Measurements from ENCODE around the gene ZNF407. TPM values are rescaled to one million over a fixed set of nuclear protein-coding genes. Genes with fewer than 3 reads are reported as not detected.

The ZNF407 gene
- total and polyA plus RNA-seq, 2 of the 13 experiments (the other 11 are each of a cell fraction or from before 2014, with no cell fraction given), result 2.3 to 8.7 TPM

GRCh38 chr18:74715306-74715705 lies 117.6 kb downstream of the ZNF407 start:
- ChIA-PET POLR2A (interaction anchor here (1.0 kb wide), 1 partner anchor 9 kb away, joined by 3 read pairs; no protein-coding TSS in a partner anchor), CTCF (ENCODE audit: low intra/inter-chr PET ratio, low total read pairs) (no interaction called here)
- FAIRE-seq (no peak), DNase-seq (ENCODE audit: low spot score) (no peak), ATAC-seq (no peak)
- Histone ChIP-seq H2AFZ (ENCODE audit: low read length) (no peak overlapping the region), H4K20me1 (ENCODE audit: insufficient read depth, low read length) (no peaks in the 10 kb centered on the region), H3K79me2 (ENCODE audit: insufficient read depth, low read length) (no peaks in the 10 kb centered on the region), H3K9ac (ENCODE audit: insufficient read depth, low read depth, low read length) (no peak overlapping the region), H3K9me3 (ENCODE audit: low read length) (no peaks in the 10 kb centered on the region), H3K27me3 (ENCODE audit: control insufficient read depth in 1 of 2, insufficient read depth in 2 of 2, low read length in 2 of 2) (no peaks in the 10 kb centered on the region), H3K4me2 (ENCODE audit: low read depth, low read length) (no peak overlapping the region), H3K27ac (ENCODE audit: extremely low read length, insufficient read depth, low read length) (peak overlapping the region; percentile 75), H3K4me3 (replicated peaks in 1 of 3; ENCODE audit: insufficient read depth in 1 of 3, low read depth in 2 of 3, low read length in 3 of 3) (no peak overlapping the region), H3K4me1 (ENCODE audit: insufficient read depth, low read length) (peaks cover 51% of the 10 kb centered on the region), H3K36me3 (replicated peaks in 1 of 2; ENCODE audit: control insufficient read depth in 1 of 2, insufficient read depth in 2 of 2, low read length in 2 of 2) (no peaks in the 10 kb centered on the region)
- in situ Hi-C loops (cut with HindIII; ENCODE audit: extremely low pct_ligation_motif_present, low pct_unique_long_range_greater_than_20kb) (no loop called here), intact Hi-C loops (cut with micrococcal nuclease; ENCODE audit: unreplicated experiment) (no loop called here)
- no TSS peak for BruUV-seq (replicated peaks)
- 96% methylated on average over 7 of the region's 7 CpGs for WGBS (ENCODE audit: low lambda C conversion rate)
- TF ChIP-seq RFX5 (IDR thresholded peaks at IDR 0.05; ENCODE audit: low read depth, low read length) (no peak), ZBTB38 (CRISPR knock-in tag; IDR thresholded peaks at IDR 0.05) (0 out of 2 replicates have a peak, but pooled peaks have one; percentile 28), FOXP1 (IDR thresholded peaks at IDR 0.05) (no peak), FOXP1 (CRISPR knock-in tag; IDR thresholded peaks at IDR 0.05) (no peak), ZNF687 (CRISPR knock-in tag; IDR thresholded peaks at IDR 0.05) (peak; percentile 15; the same call in 1 of the 2 replicates), HNRNPLL (IDR thresholded peaks at IDR 0.05; ENCODE audit: low read depth, low read length, poor library complexity, severe bottlenecking) (no peak), PAXIP1 (CRISPR knock-in tag; conservative IDR thresholded peaks at IDR 0.05) (no peak), STAG1 (CRISPR knock-in tag; IDR thresholded peaks at IDR 0.05) (no peak), ZNF276 (CRISPR knock-in tag; IDR thresholded peaks at IDR 0.05; ENCODE audit: low read depth) (no peak)
- TF ChIP-seq, protein P1, sequence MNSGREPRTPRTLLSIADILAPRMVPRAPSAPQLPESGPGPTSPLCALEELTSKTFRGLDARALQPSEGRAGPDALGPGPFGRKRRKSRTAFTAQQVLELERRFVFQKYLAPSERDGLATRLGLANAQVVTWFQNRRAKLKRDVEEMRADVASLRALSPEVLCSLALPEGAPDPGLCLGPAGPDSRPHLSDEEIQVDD (CRISPR knock-in tag; IDR thresholded peaks at IDR 0.05; ENCODE audit: borderline replicate concordance), result no peak
- TF ChIP-seq, protein P2, sequence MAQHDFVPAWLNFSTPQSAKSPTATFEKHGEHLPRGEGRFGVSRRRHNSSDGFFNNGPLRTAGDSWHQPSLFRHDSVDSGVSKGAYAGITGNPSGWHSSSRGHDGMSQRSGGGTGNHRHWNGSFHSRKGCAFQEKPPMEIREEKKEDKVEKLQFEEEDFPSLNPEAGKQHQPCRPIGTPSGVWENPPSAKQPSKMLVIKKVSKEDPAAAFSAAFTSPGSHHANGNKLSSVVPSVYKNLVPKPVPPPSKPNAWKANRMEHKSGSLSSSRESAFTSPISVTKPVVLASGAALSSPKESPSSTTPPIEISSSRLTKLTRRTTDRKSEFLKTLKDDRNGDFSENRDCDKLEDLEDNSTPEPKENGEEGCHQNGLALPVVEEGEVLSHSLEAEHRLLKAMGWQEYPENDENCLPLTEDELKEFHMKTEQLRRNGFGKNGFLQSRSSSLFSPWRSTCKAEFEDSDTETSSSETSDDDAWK (CRISPR knock-in tag; IDR thresholded peaks at IDR 0.05), result no peak
